HG03039 (cell line): ENCODE data around the gene SUN5.
"Not testable (repeated sequence)": the region's sequence is repeated elsewhere in the genome, so short reads cannot be mapped to it uniquely, and the experiment has no call there.

Experiments used
- ATAC-seq: cut with Tn5 transposase; IDR thresholded peaks from one replicate; pipeline ENCODE4 v1.9.1; 2021; ENCODE audit warnings: mild to moderate bottlenecking, moderate library complexity; ENCODE audit not compliant: unreplicated experiment

The SUN5 gene

GRCh38 chr20:33004141-33004751 lies at the start of gene SUN5:
TSS of gene SUN5 (minus strand) at chr20:33004433. CDS start at chr20:33004340, 93 bp downstream.
- no peak for ATAC-seq

- no peak for ATAC-seq
These were observed 49.3 kb upstream of the SUN5 start, which contains the start of gene BPIFB3 for GRCh38 chr20:33053291-33054106. TSS of gene BPIFB3 (plus strand) at chr20:33053903. CDS start at chr20:33055436, 1,533 bp downstream.

- no peak for ATAC-seq
These were observed 47.1 kb upstream of the SUN5 start for GRCh38 chr20:33051333-33051732.

- ATAC-seq: no peak
These were observed 42.2 kb upstream of the SUN5 start for GRCh38 chr20:33046412-33046811.

GRCh38 chr20:33045129-33045721 lies 41.0 kb upstream of the SUN5 start:
- ATAC-seq: not testable (repeated sequence)

- no peak for ATAC-seq
These were observed 39.5 kb upstream of the SUN5 start for GRCh38 chr20:33043731-33044181.

- no peak for ATAC-seq
These were observed 38.9 kb upstream of the SUN5 start for GRCh38 chr20:33042983-33043730.

- ATAC-seq: no peak
These were observed 38.2 kb upstream of the SUN5 start for GRCh38 chr20:33042430-33042829.

GRCh38 chr20:33038243-33038642 lies 34.0 kb upstream of the SUN5 start:
- ATAC-seq: no peak

GRCh38 chr20:33037456-33037855 lies 33.2 kb upstream of the SUN5 start:
- no peak for ATAC-seq

- no peak for ATAC-seq
These were observed 30.8 kb upstream of the SUN5 start for GRCh38 chr20:33034901-33035492.

- ATAC-seq: no peak
These were observed 29.9 kb upstream of the SUN5 start for GRCh38 chr20:33034115-33034514.

- ATAC-seq: no peak
These were observed 29.1 kb upstream of the SUN5 start for GRCh38 chr20:33033381-33033780.

- no peak for ATAC-seq
These were observed 28.3 kb upstream of the SUN5 start for GRCh38 chr20:33032555-33032954.

- no peak for ATAC-seq
These were observed 27.3 kb upstream of the SUN5 start, which contains the start of gene BPIFB6 for GRCh38 chr20:33031531-33031930. TSS of gene BPIFB6 (plus strand) at chr20:33031648. CDS start at chr20:33031648, 0 bp downstream.

- no peak for ATAC-seq
These were observed 26.3 kb upstream of the SUN5 start for GRCh38 chr20:33030569-33030968.

- no peak for ATAC-seq
These were observed 25.8 kb upstream of the SUN5 start for GRCh38 chr20:33030076-33030475.

GRCh38 chr20:33028875-33029274 lies 24.6 kb upstream of the SUN5 start:
- ATAC-seq: no peak

GRCh38 chr20:33027769-33028751 lies 23.8 kb upstream of the SUN5 start:
- ATAC-seq: no peak
